ENCODE data around the gene RNF5. TPM values are rescaled to one million over a fixed set of nuclear protein-coding genes. Genes with fewer than 3 reads are reported as not detected.
"Not testable (repeated sequence)": the region's sequence is repeated elsewhere in the genome, so short reads cannot be mapped to it uniquely, and the experiment has no call there.

RNF5 gene
- total RNA-seq, 1 donor from 2014 or later, result 57.9 TPM

- Histone ChIP-seq H3K27me3 (ENCODE audit: control insufficient read depth in 3 of 3, insufficient read depth in 3 of 3, low read length in 3 of 3) (peaks cover 9 to 32% (median 19%) of the 10 kb centered on the region in 3 donors), H3K4me3 (ENCODE audit: low read length in 3 of 3) (no peak overlapping the region), H3K9ac (ENCODE audit: low read depth in 1 of 3, low read length in 3 of 3) (no peak overlapping the region), H3K36me3 (ENCODE audit: control insufficient read depth in 3 of 3, insufficient read depth in 3 of 3, low read length in 3 of 3) (no peaks in the 10 kb centered on the region), H3K4me1 (ENCODE audit: control insufficient read depth in 3 of 3, insufficient read depth in 3 of 3, low read length in 3 of 3) (no peaks in the 10 kb centered on the region), H3K27ac (ENCODE audit: low read depth, low read length) (no peak overlapping the region), H3K9me3 (ENCODE audit: control insufficient read depth in 3 of 3, low read length in 3 of 3) (no peaks in the 10 kb centered on the region)
These were observed 25.4 kb downstream of the RNF5 start for GRCh38 chr6:32203426-32204267.

- Histone ChIP-seq H3K4me3 (ENCODE audit: low read length in 3 of 3) (no peak overlapping the region), H3K4me1 (ENCODE audit: control insufficient read depth in 3 of 3, insufficient read depth in 3 of 3, low read length in 3 of 3) (no peaks in the 10 kb centered on the region), H3K27ac (ENCODE audit: low read depth, low read length) (no peak overlapping the region), H3K36me3 (ENCODE audit: control insufficient read depth in 3 of 3, insufficient read depth in 3 of 3, low read length in 3 of 3) (no peaks in the 10 kb centered on the region), H3K9ac (ENCODE audit: low read depth in 1 of 3, low read length in 3 of 3) (no peak overlapping the region), H3K27me3 (ENCODE audit: control insufficient read depth in 3 of 3, insufficient read depth in 3 of 3, low read length in 3 of 3) (peaks cover 9 to 32% (median 19%) of the 10 kb centered on the region in 3 donors), H3K9me3 (ENCODE audit: control insufficient read depth in 3 of 3, low read length in 3 of 3) (no peaks in the 10 kb centered on the region)
These were observed 26.1 kb downstream of the RNF5 start for GRCh38 chr6:32204268-32204715.

- Histone ChIP-seq H3K27me3 (ENCODE audit: control insufficient read depth in 3 of 3, insufficient read depth in 3 of 3, low read length in 3 of 3) (peaks cover under 1 to 5% (median 4%) of the 10 kb centered on the region in 3 donors), H3K27ac (ENCODE audit: low read depth, low read length) (no peak overlapping the region), H3K9ac (ENCODE audit: low read depth in 1 of 3, low read length in 3 of 3) (no peak overlapping the region), H3K4me3 (ENCODE audit: low read length in 3 of 3) (no peak overlapping the region), H3K9me3 (ENCODE audit: control insufficient read depth in 3 of 3, low read length in 3 of 3) (no peaks in the 10 kb centered on the region), H3K4me1 (ENCODE audit: control insufficient read depth in 3 of 3, insufficient read depth in 3 of 3, low read length in 3 of 3) (no peaks in the 10 kb centered on the region), H3K36me3 (ENCODE audit: control insufficient read depth in 3 of 3, insufficient read depth in 3 of 3, low read length in 3 of 3) (no peaks in the 10 kb centered on the region)
These were observed 30.8 kb downstream of the RNF5 start for GRCh38 chr6:32208996-32209395.

GRCh38 chr6:32210191-32210601 is 32.0 kb downstream of the RNF5 start:
- no peaks in the 10 kb centered on the region for H3K4me1 ChIP-seq (ENCODE audit: control insufficient read depth in 3 of 3, insufficient read depth in 3 of 3, low read length in 3 of 3)
- H3K9ac ChIP-seq (ENCODE audit: low read depth in 1 of 3, low read length in 3 of 3), result no peak overlapping the region
- H3K9me3 ChIP-seq (ENCODE audit: control insufficient read depth in 3 of 3, low read length in 3 of 3), result no peaks in the 10 kb centered on the region
- no peaks in the 10 kb centered on the region for H3K36me3 ChIP-seq (ENCODE audit: control insufficient read depth in 3 of 3, insufficient read depth in 3 of 3, low read length in 3 of 3)
- no peaks in the 10 kb centered on the region for H3K27me3 ChIP-seq (ENCODE audit: control insufficient read depth in 3 of 3, insufficient read depth in 3 of 3, low read length in 3 of 3)
- H3K27ac ChIP-seq (ENCODE audit: low read depth, low read length), result no peak overlapping the region
- no peak overlapping the region for H3K4me3 ChIP-seq (ENCODE audit: low read length in 3 of 3)

- not testable (repeated sequence) for H3K27me3 ChIP-seq (ENCODE audit: control insufficient read depth in 3 of 3, insufficient read depth in 3 of 3, low read length in 3 of 3); H3K36me3 ChIP-seq (ENCODE audit: control insufficient read depth in 3 of 3, insufficient read depth in 3 of 3, low read length in 3 of 3); H3K4me3 ChIP-seq (ENCODE audit: low read length in 3 of 3); H3K9me3 ChIP-seq (ENCODE audit: control insufficient read depth in 3 of 3, low read length in 3 of 3); H3K27ac ChIP-seq (ENCODE audit: low read depth, low read length); H3K4me1 ChIP-seq (ENCODE audit: control insufficient read depth in 3 of 3, insufficient read depth in 3 of 3, low read length in 3 of 3); H3K9ac ChIP-seq (ENCODE audit: low read depth in 1 of 3, low read length in 3 of 3)
These were observed 33.2 kb downstream of the RNF5 start for GRCh38 chr6:32211432-32211831.

GRCh38 chr6:32212076-32212760 is 34.0 kb downstream of the RNF5 start:
- no peak overlapping the region for H3K4me3 ChIP-seq (ENCODE audit: low read length in 3 of 3)
- H3K9ac ChIP-seq (ENCODE audit: low read depth in 1 of 3, low read length in 3 of 3), result no peak overlapping the region
- H3K27ac ChIP-seq (ENCODE audit: low read depth, low read length), result no peak overlapping the region
- H3K9me3 ChIP-seq (ENCODE audit: control insufficient read depth in 3 of 3, low read length in 3 of 3), result no peaks in the 10 kb centered on the region
- H3K27me3 ChIP-seq (ENCODE audit: control insufficient read depth in 3 of 3, insufficient read depth in 3 of 3, low read length in 3 of 3), result no peaks in the 10 kb centered on the region
- H3K36me3 ChIP-seq (ENCODE audit: control insufficient read depth in 3 of 3, insufficient read depth in 3 of 3, low read length in 3 of 3), result peaks cover 0 to 2% (median 0%) of the 10 kb centered on the region in 3 donors
- H3K4me1 ChIP-seq (ENCODE audit: control insufficient read depth in 3 of 3, insufficient read depth in 3 of 3, low read length in 3 of 3), result no peaks in the 10 kb centered on the region

GRCh38 chr6:32213649-32214048 is 35.4 kb downstream of the RNF5 start:
- H3K27ac ChIP-seq (ENCODE audit: low read depth, low read length), result no peak overlapping the region
- no peaks in the 10 kb centered on the region for H3K4me1 ChIP-seq (ENCODE audit: control insufficient read depth in 3 of 3, insufficient read depth in 3 of 3, low read length in 3 of 3)
- H3K36me3 ChIP-seq (ENCODE audit: control insufficient read depth in 3 of 3, insufficient read depth in 3 of 3, low read length in 3 of 3), result peaks cover 0 to 2% (median 0%) of the 10 kb centered on the region in 3 donors

GRCh38 chr6:32214126-32214525 is 35.9 kb downstream of the RNF5 start:
- H3K9ac ChIP-seq (ENCODE audit: low read depth in 1 of 3, low read length in 3 of 3), result no peak overlapping the region
- H3K9me3 ChIP-seq (ENCODE audit: control insufficient read depth in 3 of 3, low read length in 3 of 3), result no peaks in the 10 kb centered on the region
- peaks cover 0 to 2% (median 0%) of the 10 kb centered on the region in 3 donors for H3K36me3 ChIP-seq (ENCODE audit: control insufficient read depth in 3 of 3, insufficient read depth in 3 of 3, low read length in 3 of 3)
- H3K27ac ChIP-seq (ENCODE audit: low read depth, low read length), result no peak overlapping the region
- no peaks in the 10 kb centered on the region for H3K4me1 ChIP-seq (ENCODE audit: control insufficient read depth in 3 of 3, insufficient read depth in 3 of 3, low read length in 3 of 3)
- no peak overlapping the region for H3K4me3 ChIP-seq (ENCODE audit: low read length in 3 of 3)
- H3K27me3 ChIP-seq (ENCODE audit: control insufficient read depth in 3 of 3, insufficient read depth in 3 of 3, low read length in 3 of 3), result peaks cover 0 to under 1% (median 0%) of the 10 kb centered on the region in 3 donors

More at GRCh38 chr6:32213649-32214048, 35.4 kb downstream of the RNF5 start:
- no peaks in the 10 kb centered on the region for H3K9me3 ChIP-seq (ENCODE audit: control insufficient read depth in 3 of 3, low read length in 3 of 3)
- H3K4me3 ChIP-seq (ENCODE audit: low read length in 3 of 3), result no peak overlapping the region
- H3K27me3 ChIP-seq (ENCODE audit: control insufficient read depth in 3 of 3, insufficient read depth in 3 of 3, low read length in 3 of 3), result no peaks in the 10 kb centered on the region
- no peak overlapping the region for H3K9ac ChIP-seq (ENCODE audit: low read depth in 1 of 3, low read length in 3 of 3)

- no peak overlapping the region for H3K9ac ChIP-seq (ENCODE audit: low read depth in 1 of 3, low read length in 3 of 3)
- H3K9me3 ChIP-seq (ENCODE audit: control insufficient read depth in 3 of 3, low read length in 3 of 3), result no peaks in the 10 kb centered on the region
- H3K4me1 ChIP-seq (ENCODE audit: control insufficient read depth in 3 of 3, insufficient read depth in 3 of 3, low read length in 3 of 3), result no peaks in the 10 kb centered on the region
- peaks cover 0 to 13% (median 0%) of the 10 kb centered on the region in 3 donors for H3K27me3 ChIP-seq (ENCODE audit: control insufficient read depth in 3 of 3, insufficient read depth in 3 of 3, low read length in 3 of 3)
- H3K36me3 ChIP-seq (ENCODE audit: control insufficient read depth in 3 of 3, insufficient read depth in 3 of 3, low read length in 3 of 3), result peaks cover 0 to 2% (median 0%) of the 10 kb centered on the region in 3 donors
- H3K4me3 ChIP-seq (ENCODE audit: low read length in 3 of 3), result no peak overlapping the region
- no peak overlapping the region for H3K27ac ChIP-seq (ENCODE audit: low read depth, low read length)
These were observed 37.4 kb downstream of the RNF5 start for GRCh38 chr6:32215617-32216016.

GRCh38 chr6:32216285-32216684 is 38.1 kb downstream of the RNF5 start:
- Histone ChIP-seq H3K9me3 (ENCODE audit: control insufficient read depth in 3 of 3, low read length in 3 of 3) (no peaks in the 10 kb centered on the region), H3K4me1 (ENCODE audit: control insufficient read depth in 3 of 3, insufficient read depth in 3 of 3, low read length in 3 of 3) (no peaks in the 10 kb centered on the region), H3K9ac (ENCODE audit: low read depth in 1 of 3, low read length in 3 of 3) (no peak overlapping the region), H3K4me3 (ENCODE audit: low read length in 3 of 3) (no peak overlapping the region), H3K27me3 (ENCODE audit: control insufficient read depth in 3 of 3, insufficient read depth in 3 of 3, low read length in 3 of 3) (peaks cover 0 to 13% (median 0%) of the 10 kb centered on the region in 3 donors), H3K36me3 (ENCODE audit: control insufficient read depth in 3 of 3, insufficient read depth in 3 of 3, low read length in 3 of 3) (peaks cover 0 to 2% (median 0%) of the 10 kb centered on the region in 3 donors), H3K27ac (ENCODE audit: low read depth, low read length) (no peak overlapping the region)

All from skeletal muscle tissue (tissue), 4 donors.